GM19463 (cell line): Measurements from ENCODE around the gene ZNF837.
"Not testable (repeated sequence)": the region's sequence is repeated elsewhere in the genome, so short reads cannot be mapped to it uniquely, and the experiment has no call there.

Experiments used
- ATAC-seq: cut with Tn5 transposase; IDR thresholded peaks from one replicate; pipeline ENCODE4 v1.9.1; 2021; ENCODE audit warnings: mild to moderate bottlenecking, moderate library complexity; ENCODE audit not compliant: unreplicated experiment

The ZNF837 gene

DNA sequence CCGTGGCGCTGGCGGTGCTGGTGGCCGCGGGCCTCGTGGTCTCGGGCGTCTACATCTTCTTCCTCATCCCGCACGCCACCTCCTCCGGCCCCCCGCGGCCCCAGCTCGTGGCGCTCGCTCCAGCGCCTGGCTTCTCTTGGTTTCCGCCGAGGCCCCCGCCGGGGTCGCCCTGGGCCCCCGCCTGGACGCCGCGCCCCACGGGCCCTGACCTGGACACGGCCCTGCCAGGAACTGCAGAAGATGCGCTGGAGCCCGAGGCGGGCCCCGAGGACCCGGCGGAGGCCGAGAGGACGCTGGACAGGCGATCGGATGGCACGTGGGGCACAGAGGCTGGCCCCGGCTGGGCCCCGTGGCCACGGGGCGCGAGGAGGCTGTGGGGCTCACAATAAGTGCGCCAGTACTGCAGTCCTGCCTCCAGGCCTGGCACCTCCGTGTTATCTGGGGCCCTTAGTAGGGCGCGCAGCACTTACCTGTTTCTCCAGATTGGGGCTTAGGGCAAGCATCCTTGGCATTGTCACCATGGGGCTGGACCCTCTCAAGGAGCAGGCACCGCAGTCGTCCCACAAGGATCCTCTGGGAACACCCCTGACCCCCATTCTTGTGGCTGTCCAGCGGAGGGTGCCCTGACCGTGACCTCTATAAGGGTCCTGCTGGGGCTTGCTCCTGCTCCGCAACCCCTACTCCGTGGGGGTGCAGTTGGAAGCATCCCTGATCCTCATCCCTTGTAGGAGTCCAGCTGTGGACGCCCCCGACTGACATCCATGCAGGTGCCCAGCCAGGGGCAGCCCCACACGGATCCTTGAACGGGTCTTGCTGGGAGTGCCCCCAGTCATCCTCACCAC, 16.1 kb upstream of the ZNF837 start:
- no peak for ATAC-seq

DNA sequence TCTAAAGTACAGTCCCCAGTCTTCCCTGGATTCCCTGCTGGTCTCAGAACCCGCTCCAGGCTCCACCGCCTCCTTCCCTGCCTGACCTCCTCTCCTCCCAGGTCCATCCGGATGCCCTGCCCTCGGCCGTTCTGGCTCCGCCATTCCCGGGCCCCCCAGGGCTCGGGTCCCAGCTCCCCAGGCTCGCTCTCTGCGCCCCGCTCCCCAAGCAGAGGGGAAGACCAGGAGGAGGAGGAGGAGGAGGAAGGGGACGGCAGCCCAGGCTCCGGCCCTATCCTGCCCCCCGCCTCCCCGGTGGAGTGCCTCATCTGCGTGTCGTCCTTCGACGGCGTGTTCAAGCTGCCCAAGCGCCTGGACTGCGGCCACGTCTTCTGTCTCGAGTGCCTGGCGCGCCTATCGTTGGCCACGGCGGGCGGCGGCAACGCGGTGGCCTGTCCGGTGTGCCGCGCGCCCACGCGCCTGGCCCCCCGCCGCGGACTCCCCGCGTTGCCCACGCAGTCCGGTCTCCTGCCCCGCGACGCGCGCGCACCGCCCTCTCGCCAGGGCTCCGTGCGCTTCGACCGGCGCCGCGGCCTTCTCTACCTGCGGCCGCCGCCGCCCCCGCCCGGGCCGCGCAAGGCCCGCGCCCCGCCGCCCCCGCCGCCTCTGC, 15.3 kb upstream of the ZNF837 start:
- ATAC-seq = no peak

DNA sequence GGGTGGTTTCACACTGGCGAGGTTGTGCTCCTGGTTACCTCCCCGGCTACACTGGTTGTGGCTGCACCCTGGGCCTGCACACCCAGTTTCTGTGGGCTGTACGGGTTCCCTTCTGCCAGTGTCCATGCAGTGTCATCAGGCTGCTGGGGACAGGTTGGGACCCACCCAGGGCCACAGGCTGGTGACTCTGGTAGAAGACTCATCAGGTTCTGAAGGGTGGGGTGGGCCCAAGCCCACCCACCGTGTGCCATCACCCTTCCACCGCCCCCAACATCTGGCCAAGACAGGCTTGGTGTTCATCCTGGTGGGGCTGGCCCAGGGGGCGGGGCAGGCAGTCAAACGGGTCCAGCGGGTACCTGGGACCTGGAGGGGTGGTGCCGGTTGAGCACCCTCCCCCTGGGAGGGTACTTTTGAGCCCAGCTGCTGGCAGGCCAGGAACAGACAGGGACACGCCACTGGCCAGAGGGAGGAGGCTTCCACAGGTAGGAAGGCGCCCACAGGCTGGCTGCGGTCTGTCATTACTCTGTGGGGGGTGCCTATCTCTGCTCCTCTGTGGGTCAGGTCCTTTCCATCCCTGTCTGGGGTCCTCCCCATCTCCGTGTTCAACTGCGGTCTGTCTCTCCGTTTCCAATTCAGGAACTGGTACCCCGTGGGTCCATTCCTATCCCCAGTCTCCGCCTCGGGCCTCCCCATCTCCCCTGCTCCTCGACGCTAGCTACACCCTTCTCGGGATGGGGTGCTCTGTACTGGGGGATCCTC, 14.6 kb upstream of the ZNF837 start, which contains the start of gene RNF225:
Gene RNF225, plus strand, starts transcription at position 437 of the 759 bp plus-strand sequence. CDS start 434 bp downstream, outside the sequence.
- no peak for ATAC-seq

DNA sequence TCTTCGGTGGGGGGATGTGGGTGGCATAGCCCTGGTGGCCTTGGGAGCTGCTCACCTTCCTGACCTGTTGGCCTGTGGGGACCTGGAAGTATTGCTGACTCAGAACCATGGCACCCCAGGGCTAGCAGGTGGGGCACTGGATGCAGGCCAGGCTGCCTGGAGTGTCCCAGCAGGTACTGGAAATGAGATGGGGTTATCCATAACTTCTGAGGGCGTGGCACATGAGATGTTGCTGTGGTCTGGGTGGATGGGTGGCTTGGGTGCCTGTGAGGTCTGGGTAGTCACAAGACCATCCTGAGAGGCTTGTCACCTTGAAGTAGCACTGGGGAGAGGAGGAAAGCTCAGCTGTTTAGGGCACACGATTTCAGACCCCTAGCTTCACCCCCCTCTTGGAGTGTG, 14.0 kb upstream of the ZNF837 start:
- no peak for ATAC-seq

DNA sequence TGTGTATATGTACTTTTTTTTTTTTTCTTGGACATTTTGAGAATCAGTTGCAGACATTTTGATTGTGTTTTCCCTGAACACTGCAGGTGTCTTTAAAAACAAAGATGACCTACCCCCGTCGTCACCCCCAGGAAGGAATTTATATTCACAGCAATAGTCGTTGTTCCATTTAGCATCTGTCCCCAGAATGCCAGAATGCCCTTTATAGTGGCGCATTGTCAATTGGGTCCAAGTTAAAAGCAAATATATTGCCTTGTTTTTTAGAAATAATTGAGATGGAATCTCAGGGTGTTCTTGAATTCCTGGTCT, 12.8 kb upstream of the ZNF837 start:
- ATAC-seq = no peak

DNA sequence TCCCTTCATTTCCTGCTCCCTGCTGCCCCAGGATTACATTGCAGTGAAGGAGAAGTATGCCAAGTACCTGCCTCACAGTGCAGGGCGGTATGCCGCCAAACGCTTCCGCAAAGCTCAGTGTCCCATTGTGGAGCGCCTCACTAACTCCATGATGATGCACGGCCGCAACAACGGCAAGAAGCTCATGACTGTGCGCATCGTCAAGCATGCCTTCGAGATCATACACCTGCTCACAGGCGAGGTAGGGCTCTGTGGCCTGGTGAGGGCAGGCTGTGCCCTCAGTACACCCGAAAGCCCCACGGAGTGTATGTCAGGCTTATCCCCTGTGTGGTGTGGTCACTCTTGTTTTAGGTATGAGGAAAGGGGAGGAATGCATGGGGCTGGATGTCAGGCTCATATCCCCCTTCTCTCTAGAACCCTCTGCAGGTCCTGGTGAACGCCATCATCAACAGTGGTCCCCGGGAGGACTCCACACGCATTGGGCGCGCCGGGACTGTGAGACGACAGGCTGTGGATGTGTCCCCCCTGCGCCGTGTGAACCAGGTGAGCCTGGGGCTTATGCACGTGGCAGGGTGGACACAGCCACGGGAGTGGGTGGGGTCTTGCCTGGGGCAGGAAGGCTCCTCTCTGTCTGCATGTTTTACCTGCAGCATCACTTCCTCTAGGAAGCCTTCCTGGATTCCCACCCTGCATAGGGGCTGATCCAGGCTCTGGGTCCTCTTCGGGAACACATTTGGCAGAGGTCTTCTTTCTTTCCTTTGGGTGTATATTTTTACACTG, 12.3 kb upstream of the ZNF837 start:
- no peak for ATAC-seq

DNA sequence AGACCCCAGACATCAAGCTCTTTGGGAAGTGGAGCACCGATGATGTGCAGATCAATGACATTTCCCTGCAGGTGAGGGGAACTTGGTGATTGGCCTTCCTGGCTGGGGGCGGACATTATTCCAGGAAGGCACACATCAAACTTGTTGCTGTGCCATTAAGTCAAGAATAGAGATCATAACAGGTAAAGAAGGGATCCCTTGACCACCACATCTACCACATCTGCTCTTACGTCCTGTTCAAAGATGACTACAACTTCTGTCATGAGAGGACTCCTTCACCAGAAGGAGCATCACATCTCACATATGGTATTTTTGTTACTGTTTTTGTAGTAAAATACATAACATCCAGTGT, 7.3 kb upstream of the ZNF837 start:
- no peak for ATAC-seq

DNA sequence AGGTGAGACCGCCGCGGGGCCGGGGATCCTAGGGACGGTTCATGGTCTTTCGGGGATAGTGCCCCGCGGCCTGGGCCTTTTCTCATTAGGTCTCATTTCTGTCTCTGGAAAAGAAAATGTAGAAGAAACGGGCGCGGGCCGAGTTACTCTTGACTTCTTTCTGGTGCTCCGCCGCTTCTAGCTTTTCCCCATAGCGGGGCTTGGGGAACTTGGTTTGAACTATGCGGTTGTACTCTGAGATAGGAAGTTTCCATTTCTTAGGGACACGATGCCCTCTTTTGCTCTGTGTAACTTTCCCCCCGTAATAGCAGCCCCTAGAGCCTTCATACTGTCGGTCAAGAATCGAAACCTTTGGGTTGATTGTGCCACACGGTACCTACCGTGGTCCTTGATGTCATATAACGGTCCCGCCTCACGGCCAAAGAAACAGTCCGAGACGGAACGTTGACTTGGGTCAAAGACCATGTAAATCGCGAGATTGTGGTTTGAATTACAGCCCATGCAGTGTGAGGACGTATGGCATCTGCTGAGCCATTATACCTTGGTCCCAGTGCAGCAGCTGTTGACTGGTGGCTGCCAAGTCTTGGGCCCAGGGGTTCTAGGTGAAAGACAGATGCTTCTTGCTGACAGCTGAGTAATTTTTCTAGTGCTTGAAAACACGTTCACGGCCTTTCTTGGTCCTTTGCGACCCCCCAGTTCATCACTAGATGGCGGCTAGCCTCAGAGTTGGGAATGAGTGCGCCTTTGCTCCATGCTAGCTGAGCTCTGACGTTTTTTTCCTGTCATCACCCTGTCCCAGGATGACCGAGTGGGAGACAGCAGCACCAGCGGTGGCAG, 6.7 kb upstream of the ZNF837 start:
- ATAC-seq = no peak

- ATAC-seq = peak; percentile 82
Measured at GRCh38 chr19:58386576-58387337, 5.9 kb upstream of the ZNF837 start, which contains the start of gene RPS5. Gene RPS5 (plus strand): TSS chr19:58387269. CDS start chr19:58388138, 869 bp downstream.

DNA sequence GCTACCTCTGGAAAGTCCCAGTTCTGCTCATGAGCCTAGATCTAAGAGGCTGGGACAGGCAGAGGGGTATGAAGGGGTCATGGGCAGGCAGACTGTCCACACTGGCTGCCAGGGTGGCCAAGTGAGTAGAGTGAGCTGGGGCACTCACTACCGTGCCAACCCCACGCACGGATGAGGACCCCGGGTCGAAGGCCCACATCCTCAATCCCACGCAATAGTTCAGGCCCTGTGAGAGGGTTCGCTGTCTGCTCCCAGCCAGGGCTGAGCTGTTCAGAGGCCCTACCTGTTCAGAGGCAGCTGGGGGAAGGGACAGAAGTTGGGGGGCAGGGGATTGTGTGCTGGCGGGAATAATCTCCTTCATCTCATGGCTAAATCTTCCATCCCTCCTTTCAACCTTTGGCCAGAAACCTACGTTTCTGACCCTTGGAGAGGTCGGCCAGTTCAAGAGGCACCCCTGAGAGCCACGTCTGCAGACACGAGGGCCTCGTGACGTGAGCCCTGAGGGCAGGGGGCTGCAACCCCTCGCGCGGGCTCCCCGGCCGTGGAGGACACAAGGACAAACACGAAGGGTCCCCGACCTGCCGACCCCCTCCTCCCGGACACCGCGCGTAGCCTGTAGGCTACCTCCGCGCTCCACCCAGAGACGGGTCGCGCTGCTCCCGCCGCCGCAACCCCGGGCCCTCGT, 5.2 kb upstream of the ZNF837 start:
- ATAC-seq = peak; percentile 6

- no peak for ATAC-seq
Measured at GRCh38 chr19:58385313-58385890, 4.6 kb upstream of the ZNF837 start.

DNA sequence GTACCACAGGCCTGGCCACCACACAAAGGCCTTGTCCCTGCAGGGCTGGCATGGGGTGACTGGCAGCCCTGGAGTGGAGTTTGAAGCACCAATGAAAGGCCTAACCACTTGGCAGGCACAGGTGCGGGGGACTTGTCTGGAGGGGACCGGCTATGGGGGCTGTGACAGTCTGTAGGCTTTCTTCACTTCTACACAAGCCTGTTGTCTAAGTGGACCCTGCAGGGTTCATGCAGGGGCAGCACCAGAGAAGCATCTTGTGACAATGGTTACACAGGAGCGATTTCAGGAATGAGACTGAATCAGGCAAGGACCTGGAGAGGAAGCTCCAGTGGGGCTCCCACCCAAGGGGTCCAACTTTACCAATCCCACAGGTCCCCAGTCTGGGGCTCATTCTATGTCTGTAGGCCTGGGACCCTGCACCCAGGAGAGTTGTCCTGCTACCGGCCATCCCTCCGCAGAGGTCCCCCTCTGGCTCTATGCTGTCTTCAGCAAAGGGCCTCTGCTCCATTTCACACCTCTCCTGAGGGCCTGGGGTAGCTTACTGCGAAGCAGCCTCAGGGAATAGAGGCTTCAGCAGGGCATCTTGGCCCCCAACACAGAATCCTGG, 2.3 kb upstream of the ZNF837 start:
- ATAC-seq = no peak

GRCh38 chr19:58381460-58382212, 806 bp upstream of the ZNF837 start:
- ATAC-seq = no peak

DNA sequence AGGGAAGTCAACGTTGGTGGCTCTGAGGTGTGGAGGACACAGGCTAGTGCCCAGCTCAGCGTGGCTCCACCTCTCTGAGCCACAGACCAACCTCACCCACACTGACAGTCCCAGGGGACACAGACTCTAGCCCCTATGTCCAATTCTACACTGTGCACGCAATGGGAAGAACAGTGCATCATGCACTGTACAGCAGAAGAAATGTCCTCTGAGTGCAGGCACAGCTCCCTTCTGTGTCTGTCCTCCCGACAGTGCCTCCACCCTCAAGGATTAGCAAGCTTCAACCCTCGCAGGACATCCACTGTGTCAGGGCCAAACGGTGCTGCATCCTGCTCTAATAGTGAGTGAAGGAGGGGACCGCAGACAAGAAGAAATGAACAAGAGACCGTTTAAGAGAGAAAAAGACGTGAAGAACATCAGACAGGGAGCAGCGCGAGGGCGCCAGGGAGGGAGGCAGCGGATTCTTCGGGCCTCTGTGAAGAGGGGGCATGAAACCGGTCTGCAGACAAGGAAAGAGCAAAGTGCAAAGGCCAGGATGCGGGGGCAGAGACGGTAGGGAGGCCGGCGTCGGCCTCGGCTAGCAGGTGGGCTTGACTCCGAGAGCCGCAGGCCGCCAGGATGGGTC, 681 bp downstream of the ZNF837 start:
- ATAC-seq = no peak

DNA sequence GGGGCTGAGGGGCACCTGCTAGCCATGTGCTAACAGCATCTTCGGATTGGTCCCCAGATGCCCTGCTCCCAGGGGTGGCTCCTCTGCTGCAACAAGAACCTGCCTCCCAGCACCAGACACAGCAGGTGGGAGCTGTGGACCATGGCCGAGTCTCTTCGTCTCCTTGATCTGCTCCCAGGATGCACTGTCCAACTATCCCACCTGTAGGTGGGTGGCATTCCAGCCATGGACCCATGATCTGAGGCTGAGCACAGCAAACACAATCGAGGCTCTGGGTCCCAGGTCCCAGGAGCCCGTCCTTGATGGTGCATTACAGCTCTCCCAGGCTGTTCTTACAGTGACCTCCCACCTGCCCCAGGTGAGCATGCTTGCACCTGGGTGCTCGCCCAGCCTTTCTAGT, 1.6 kb downstream of the ZNF837 start:
- no peak for ATAC-seq

- ATAC-seq = not testable (repeated sequence)
Measured at GRCh38 chr19:58376724-58377123, 4.1 kb downstream of the ZNF837 start.

- ATAC-seq = no peak
Measured at GRCh38 chr19:58374200-58374599, 6.6 kb downstream of the ZNF837 start.
